HEK293 (cell line): ENCODE results near the gene PLCL1.

Experiments used
- AEBP2 ChIP-seq: fragments of 450-650 bp; formaldehyde crosslinking; IDR thresholded peaks from 2 replicates; pipeline ENCODE4 v1.5.1; 2016; ENCODE audit warnings: missing biosample characterization, missing genetic modification characterization, borderline replicate concordance
- BCL11B ChIP-seq: fragments of 450-650 bp; formaldehyde crosslinking; IDR thresholded peaks from 2 replicates; pipeline ENCODE4 v1.5.1; 2016; ENCODE audit warnings: low read depth, missing biosample characterization, missing genetic modification characterization
- EGR2 ChIP-seq: fragments of 450-650 bp; formaldehyde crosslinking; IDR thresholded peaks from 2 replicates; pipeline ENCODE4 v1.5.1; 2016; ENCODE audit warnings: low read depth, missing biosample characterization, missing genetic modification characterization
- GFI1B ChIP-seq: fragments of 450-650 bp; formaldehyde crosslinking; IDR thresholded peaks from 2 replicates; pipeline ENCODE4 v1.5.1; 2016; ENCODE audit warnings: missing biosample characterization, missing genetic modification characterization
- GLIS2 ChIP-seq: fragments of 450-650 bp; formaldehyde crosslinking; IDR thresholded peaks from 2 replicates; pipeline ENCODE4 v1.5.1; 2016; ENCODE audit warnings: missing biosample characterization, missing genetic modification characterization
- HIC1 ChIP-seq: fragments of 450-650 bp; formaldehyde crosslinking; IDR thresholded peaks from 2 replicates; pipeline ENCODE4 v1.5.1; 2016; ENCODE audit warnings: missing biosample characterization, missing genetic modification characterization
- HOXC10 ChIP-seq: sonication (generic); formaldehyde crosslinking; IDR thresholded peaks from 2 replicates; pipeline ENCODE4 v1.8.1; 2023; ENCODE audit warnings: mild to moderate bottlenecking, missing genetic modification reagents
- KLF9 ChIP-seq: fragments of 450-650 bp; formaldehyde crosslinking; IDR thresholded peaks from 2 replicates; pipeline ENCODE4 v1.5.1; 2016; ENCODE audit warnings: missing biosample characterization, missing genetic modification characterization, low read depth
- SCRT1 ChIP-seq: fragments of 450-650 bp; formaldehyde crosslinking; IDR thresholded peaks from 2 replicates; pipeline ENCODE4 v1.5.1; 2016; ENCODE audit warnings: missing biosample characterization, missing genetic modification characterization, borderline replicate concordance
- ZBTB1 ChIP-seq: fragments of 450-650 bp; formaldehyde crosslinking; IDR thresholded peaks from 2 replicates; pipeline ENCODE4 v1.5.1; 2016; ENCODE audit warnings: missing biosample characterization, missing genetic modification characterization
- ZBTB7A ChIP-seq: fragments of 450-650 bp; formaldehyde crosslinking; IDR thresholded peaks from 2 replicates; pipeline ENCODE4 v1.5.1; 2016; ENCODE audit warnings: low read depth, missing biosample characterization, missing genetic modification characterization
- ZBTB8A ChIP-seq: fragments of 450-650 bp; formaldehyde crosslinking; IDR thresholded peaks from 2 replicates; pipeline ENCODE4 v1.5.1; 2016; ENCODE audit warnings: missing biosample characterization, missing genetic modification characterization
- ZNF112 ChIP-seq: fragments of 450-650 bp; formaldehyde crosslinking; IDR thresholded peaks from 2 replicates; pipeline ENCODE4 v1.5.0; 2017; ENCODE audit warnings: missing biosample characterization, missing genetic modification characterization
- ZNF148 ChIP-seq: fragments of 450-650 bp; formaldehyde crosslinking; IDR thresholded peaks from 2 replicates; pipeline ENCODE4 v1.5.0; 2017; ENCODE audit warnings: missing biosample characterization, missing genetic modification characterization, borderline replicate concordance
- ZNF169 ChIP-seq: fragments of 450-650 bp; formaldehyde crosslinking; IDR thresholded peaks from 2 replicates; pipeline ENCODE4 v1.5.1; 2016; ENCODE audit warnings: missing biosample characterization, missing genetic modification characterization
- ZNF211 ChIP-seq: fragments of 450-650 bp; formaldehyde crosslinking; IDR thresholded peaks from 2 replicates; pipeline ENCODE4 v1.5.1; 2016; ENCODE audit warnings: low read depth, missing biosample characterization, missing genetic modification characterization
- ZNF24 ChIP-seq: fragments of 450-650 bp; formaldehyde crosslinking; IDR thresholded peaks from 2 replicates; pipeline ENCODE4 v1.5.1; 2016; ENCODE audit warnings: missing biosample characterization, missing genetic modification characterization
- ZNF311 ChIP-seq: fragments of 450-650 bp; formaldehyde crosslinking; IDR thresholded peaks from 2 replicates; pipeline ENCODE4 v1.5.1; 2017; ENCODE audit warnings: missing biosample characterization, missing genetic modification characterization, borderline replicate concordance
- ZNF341 ChIP-seq: fragments of 450-650 bp; formaldehyde crosslinking; IDR thresholded peaks from 2 replicates; pipeline ENCODE4; 2016; ENCODE audit warnings: low read depth, missing biosample characterization, missing genetic modification characterization
- ZNF362 ChIP-seq: fragments of 450-650 bp; formaldehyde crosslinking; IDR thresholded peaks from 2 replicates; pipeline ENCODE4 v1.5.1; 2016; ENCODE audit warnings: missing biosample characterization, missing genetic modification characterization
- ZNF501 ChIP-seq: fragments of 450-650 bp; formaldehyde crosslinking; IDR thresholded peaks from 2 replicates; pipeline ENCODE4 v1.5.1; 2016; ENCODE audit warnings: missing biosample characterization, missing genetic modification characterization
- ZNF561 ChIP-seq: fragments of 450-650 bp; IDR thresholded peaks from 2 replicates; pipeline ENCODE4 v1.5.1; 2018; ENCODE audit warnings: missing biosample characterization, missing genetic modification characterization, borderline replicate concordance
- ZNF654 ChIP-seq: fragments of 450-650 bp; formaldehyde crosslinking; IDR thresholded peaks from 2 replicates; pipeline ENCODE4 v1.5.1; 2016; ENCODE audit warnings: low read depth, missing biosample characterization, missing genetic modification characterization
- ZNF692 ChIP-seq: fragments of 450-650 bp; formaldehyde crosslinking; IDR thresholded peaks from 2 replicates; pipeline ENCODE4 v1.5.1; 2016; ENCODE audit warnings: missing biosample characterization, missing genetic modification characterization
- ZNF76 ChIP-seq: fragments of 450-650 bp; formaldehyde crosslinking; IDR thresholded peaks from 2 replicates; pipeline ENCODE4; 2016; ENCODE audit warnings: low read depth, missing biosample characterization, missing genetic modification characterization, borderline replicate concordance
- ZNF777 ChIP-seq: fragments of 450-650 bp; formaldehyde crosslinking; IDR thresholded peaks from 2 replicates; pipeline ENCODE4 v1.5.1; 2017; ENCODE audit warnings: missing biosample characterization, missing genetic modification characterization, borderline replicate concordance
- ZSCAN30 ChIP-seq: fragments of 450-650 bp; IDR thresholded peaks from 2 replicates; pipeline ENCODE4 v1.5.1; 2018; ENCODE audit warnings: missing biosample characterization, mild to moderate bottlenecking, missing genetic modification characterization, moderate library complexity
- ZSCAN5A ChIP-seq: fragments of 450-650 bp; formaldehyde crosslinking; IDR thresholded peaks from 2 replicates; pipeline ENCODE4 v1.5.1; 2016; ENCODE audit warnings: missing biosample characterization, missing genetic modification characterization

PLCL1 gene

GRCh38 chr2:197804049-197804757 is at the start of gene PLCL1 (continued):
- TF ChIP-seq SCRT1 (tag by site-specific recombination) = no peak
- TF ChIP-seq GLIS2 (tag by site-specific recombination) = peak; percentile 51; the same call in 1 of the 2 replicates
- 0 out of 2 replicates have a peak, but pooled peaks have one; percentile 14 for TF ChIP-seq KLF9 (tag by site-specific recombination)
- TF ChIP-seq ZNF341 (tag by site-specific recombination) = peak; percentile 45; the same call in 1 of the 2 replicates
- TF ChIP-seq ZNF777 (tag by site-specific recombination) = no peak
- TF ChIP-seq ZNF561 (tag by site-specific recombination) = peak; percentile 66; the same call in 1 of the 2 replicates
- TF ChIP-seq ZBTB7A (tag by site-specific recombination) = no peak
- no peak for TF ChIP-seq ZBTB8A (tag by site-specific recombination)
- TF ChIP-seq ZNF692 (tag by site-specific recombination) = no peak
- no peak for TF ChIP-seq ZNF362 (tag by site-specific recombination)
- no peak for TF ChIP-seq ZSCAN5A (tag by site-specific recombination)
- TF ChIP-seq ZSCAN30 = no peak
- TF ChIP-seq ZNF211 (tag by site-specific recombination) = no peak
- no peak for TF ChIP-seq ZNF169 (tag by site-specific recombination)
- no peak for TF ChIP-seq ZBTB1 (tag by site-specific recombination)
- TF ChIP-seq HOXC10 (CRISPR knock-in tag) = no peak
- TF ChIP-seq ZNF148 (tag by site-specific recombination) = no peak
- TF ChIP-seq ZNF76 (tag by site-specific recombination) = no peak
- no peak for TF ChIP-seq ZNF501
- no peak for TF ChIP-seq EGR2 (tag by site-specific recombination)
- TF ChIP-seq ZNF24 (tag by site-specific recombination) = no peak
- no peak for TF ChIP-seq BCL11B (tag by site-specific recombination)
- TF ChIP-seq ZNF112 = no peak
- no peak for TF ChIP-seq HIC1
- no peak for TF ChIP-seq GFI1B (tag by site-specific recombination)
- no peak for TF ChIP-seq ZNF311 (tag by site-specific recombination)
- TF ChIP-seq ZNF654 (tag by site-specific recombination) = no peak
- no peak for TF ChIP-seq AEBP2
